ENCODE measurements around the gene SLC7A11. TPM values are rescaled to one million over a fixed set of nuclear protein-coding genes. Genes with fewer than 3 reads are reported as not detected.

The SLC7A11 gene
- total RNA-seq, 1 donor from 2014 or later = 0.75 TPM

- no peak overlapping the region for H3K27ac ChIP-seq
- no peaks in the 10 kb centered on the region for H3K36me3 ChIP-seq
- no peak for TF ChIP-seq CTCF (IDR thresholded peaks at IDR 0.05)
- DNase-seq (ENCODE audit: low spot score in 2 of 2) = no peak
- H3K9me3 ChIP-seq = no peaks in the 10 kb centered on the region
- intact Hi-C loops (cut with DNase I) = no loop called here
- no peak overlapping the region for H3K4me3 ChIP-seq
- no peaks in the 10 kb centered on the region for H3K27me3 ChIP-seq
- no peaks in the 10 kb centered on the region for H3K4me1 ChIP-seq
Measured at GRCh38 chr4:138205531-138206233, 36.5 kb downstream of the SLC7A11 start.

GRCh38 chr4:138204507-138204906 lies 37.6 kb downstream of the SLC7A11 start:
- Histone ChIP-seq H3K36me3 (no peaks in the 10 kb centered on the region), H3K4me3 (no peak overlapping the region), H3K4me1 (no peaks in the 10 kb centered on the region), H3K9me3 (no peaks in the 10 kb centered on the region), H3K27me3 (no peaks in the 10 kb centered on the region), H3K27ac (no peak overlapping the region)
- DNase-seq (ENCODE audit: low spot score in 2 of 2) = no peak
- intact Hi-C loops (cut with DNase I) = no loop called here
- TF ChIP-seq CTCF (IDR thresholded peaks at IDR 0.05) = no peak

GRCh38 chr4:138202686-138203085 lies 39.5 kb downstream of the SLC7A11 start:
- intact Hi-C loops (cut with DNase I) = no loop called here
- DNase-seq (ENCODE audit: low spot score in 2 of 2) = no peak
- H3K27me3 ChIP-seq = no peaks in the 10 kb centered on the region
- no peaks in the 10 kb centered on the region for H3K36me3 ChIP-seq
- H3K27ac ChIP-seq = no peak overlapping the region
- TF ChIP-seq CTCF (IDR thresholded peaks at IDR 0.05) = no peak
- no peaks in the 10 kb centered on the region for H3K9me3 ChIP-seq
- H3K4me3 ChIP-seq = no peak overlapping the region
- H3K4me1 ChIP-seq = no peaks in the 10 kb centered on the region

GRCh38 chr4:138200236-138200590 lies 41.9 kb downstream of the SLC7A11 start:
- no peaks in the 10 kb centered on the region for H3K36me3 ChIP-seq
- DNase-seq (ENCODE audit: low spot score in 2 of 2) = no peak
- no peaks in the 10 kb centered on the region for H3K27me3 ChIP-seq
- no peak overlapping the region for H3K27ac ChIP-seq
- H3K4me3 ChIP-seq = no peak overlapping the region
- intact Hi-C loops (cut with DNase I) = no loop called here
- no peak for TF ChIP-seq CTCF (IDR thresholded peaks at IDR 0.05)
- H3K4me1 ChIP-seq = no peaks in the 10 kb centered on the region
- H3K9me3 ChIP-seq = no peaks in the 10 kb centered on the region

- no peak overlapping the region for H3K27ac ChIP-seq
- no peak for TF ChIP-seq CTCF (IDR thresholded peaks at IDR 0.05)
- DNase-seq (ENCODE audit: low spot score in 2 of 2) = no peak
- no peaks in the 10 kb centered on the region for H3K36me3 ChIP-seq
- intact Hi-C loops (cut with DNase I) = no loop called here
- H3K27me3 ChIP-seq = no peaks in the 10 kb centered on the region
- H3K9me3 ChIP-seq = no peaks in the 10 kb centered on the region
- no peaks in the 10 kb centered on the region for H3K4me1 ChIP-seq
- H3K4me3 ChIP-seq = no peak overlapping the region
Measured at GRCh38 chr4:138199568-138200235, 42.4 kb downstream of the SLC7A11 start.

Data from ascending aorta (tissue), 2 donors.